Measurements from ENCODE around the gene DNAH1. TPM values are rescaled to one million over a fixed set of nuclear protein-coding genes. Genes with fewer than 3 reads are reported as not detected.

Gene DNAH1
- total and polyA plus RNA-seq, 2 donors (not counting 1 experiment from before 2014, with no cell fraction given), result 47.2 to 59.2 TPM

GRCh38 chr3:52305926-52306325 is 10.2 kb upstream of the DNAH1 start:
- ATAC-seq (ENCODE audit: low read depth) (no peak), DNase-seq (no peak)
- no peaks in the 10 kb centered on the region for H3K79me2 ChIP-seq (ENCODE audit: control insufficient read depth, insufficient read depth, low read length)
- intact Hi-C loops (cut with micrococcal nuclease), result no loop called here
- H3K4me2 ChIP-seq (replicated peaks; ENCODE audit: low read depth, low read length, poor library complexity, severe bottlenecking), result no peak overlapping the region
- TF ChIP-seq EZH2 (IDR thresholded peaks at IDR 0.05; ENCODE audit: borderline replicate concordance, insufficient read depth, low read depth, low read length, poor library complexity, severe bottlenecking), result no peak
- TF ChIP-seq CTCF (IDR thresholded peaks at IDR 0.05), result no peak
- Mint-ChIP-seq H3K4me3 (no peak overlapping the region), H3K27ac (peak overlapping the region; percentile 69), H3K9me3 (ENCODE audit: insufficient read depth) (no peaks in the 10 kb centered on the region), H3K4me1 (peaks cover 28% of the 10 kb centered on the region), H3K27me3 (no peaks in the 10 kb centered on the region)
- peaks cover 9 to 15% of the 10 kb centered on the region in 2 donors for H3K4me1 ChIP-seq (ENCODE audit: control insufficient read depth in 2 of 2, insufficient read depth in 2 of 2, low read length in 2 of 2)
- no peak overlapping the region for H3K4me3 ChIP-seq (ENCODE audit: control extremely low read depth in 1 of 5, extremely low read depth in 1 of 5, insufficient read depth in 1 of 5, low read depth in 2 of 5, low read length in 4 of 5)
- no peak overlapping the region for H3K9ac ChIP-seq (ENCODE audit: low read length)
- no peaks in the 10 kb centered on the region for H4K20me1 ChIP-seq (ENCODE audit: control insufficient read depth, insufficient read depth, low read length, poor library complexity, severe bottlenecking)
- no peak overlapping the region for H3K27ac ChIP-seq (ENCODE audit: low read length in 2 of 2)
- no peak overlapping the region for H2AFZ ChIP-seq (ENCODE audit: insufficient read depth, low read depth, low read length, poor library complexity, severe bottlenecking)
- POLR2A ChIA-PET, result no interaction called here
- H3K9me3 ChIP-seq (ENCODE audit: control extremely low read depth in 1 of 3, control insufficient read depth in 2 of 3, insufficient read depth in 1 of 3, low read length in 2 of 3), result no peaks in the 10 kb centered on the region
- no peaks in the 10 kb centered on the region for H3K27me3 ChIP-seq (replicated peaks in 1 of 4; ENCODE audit: control extremely low read depth in 1 of 4, control insufficient read depth in 3 of 4, insufficient read depth in 4 of 4, low read length in 3 of 4)
- CTCF ChIA-PET, result interaction anchor here (1.1 to 1.2 kb wide), 2 partner anchors 33 to 81 kb away, joined by 3 read pairs; partner anchors contain the start of gene TLR9
- peaks cover 7% of the 10 kb centered on the region in 2 experiments for H3K36me3 ChIP-seq (replicated peaks in 1 of 2; ENCODE audit: control extremely low read depth in 1 of 2, control insufficient read depth in 1 of 2, extremely low read depth in 1 of 2, insufficient read depth in 2 of 2, low read length in 1 of 2)
- WGBS (ENCODE audit: insufficient coverage), result 91% methylated on average over 4 of the region's 5 CpGs

DNA sequence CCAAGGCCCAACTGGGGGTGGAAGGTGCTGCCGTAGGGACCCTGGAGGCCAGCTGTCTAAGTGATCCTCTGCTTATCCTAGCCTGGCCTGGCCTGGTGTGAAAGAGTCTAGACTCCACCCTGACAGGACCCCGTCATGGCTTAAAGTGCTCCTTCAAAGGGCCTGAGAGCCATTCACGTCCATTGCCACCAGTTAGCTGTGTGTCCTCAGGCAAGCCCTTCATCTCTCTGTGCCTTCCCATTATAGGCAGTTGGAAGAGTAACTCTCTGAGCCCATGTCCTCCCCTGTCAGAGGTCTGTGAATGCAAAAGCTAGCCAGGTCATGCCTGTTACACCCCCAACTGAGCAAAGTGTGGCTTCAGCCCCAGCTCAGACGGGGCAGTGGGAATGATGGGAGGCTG is 9.1 kb upstream of the DNAH1 start:
- 100% methylated on average over 4 of the region's 4 CpGs for WGBS (ENCODE audit: insufficient coverage)
- Histone ChIP-seq H3K4me3 (ENCODE audit: control extremely low read depth in 1 of 5, extremely low read depth in 1 of 5, insufficient read depth in 1 of 5, low read depth in 2 of 5, low read length in 4 of 5) (no peak overlapping the region), H3K27me3 (replicated peaks in 1 of 4; ENCODE audit: control extremely low read depth in 1 of 4, control insufficient read depth in 3 of 4, insufficient read depth in 4 of 4, low read length in 3 of 4) (no peaks in the 10 kb centered on the region), H3K36me3 (replicated peaks in 1 of 2; ENCODE audit: control extremely low read depth in 1 of 2, control insufficient read depth in 1 of 2, extremely low read depth in 1 of 2, insufficient read depth in 2 of 2, low read length in 1 of 2) (peaks cover 7% of the 10 kb centered on the region in 2 experiments), H3K9ac (ENCODE audit: low read length) (no peak overlapping the region), H4K20me1 (ENCODE audit: control insufficient read depth, insufficient read depth, low read length, poor library complexity, severe bottlenecking) (no peaks in the 10 kb centered on the region), H3K9me3 (ENCODE audit: control extremely low read depth in 1 of 3, control insufficient read depth in 2 of 3, insufficient read depth in 1 of 3, low read length in 2 of 3) (no peaks in the 10 kb centered on the region), H3K27ac (ENCODE audit: low read length in 2 of 2) (no peak overlapping the region), H3K4me2 (replicated peaks; ENCODE audit: low read depth, low read length, poor library complexity, severe bottlenecking) (no peak overlapping the region), H2AFZ (ENCODE audit: insufficient read depth, low read depth, low read length, poor library complexity, severe bottlenecking) (no peak overlapping the region), H3K79me2 (ENCODE audit: control insufficient read depth, insufficient read depth, low read length) (no peaks in the 10 kb centered on the region), H3K4me1 (ENCODE audit: control insufficient read depth in 2 of 2, insufficient read depth in 2 of 2, low read length in 2 of 2) (peaks cover 15 to 25% of the 10 kb centered on the region in 2 donors)
- CTCF ChIA-PET, result interaction anchor here (0.6 to 1.7 kb wide), 4 partner anchors 10 to 33 kb away, joined by 3 to 13 read pairs (median 4); no protein-coding TSS in a partner anchor
- POLR2A ChIA-PET, result interaction anchor here (0.6 to 1.2 kb wide), 2 partner anchors 11 to 24 kb away, joined by 4 read pairs; no protein-coding TSS in a partner anchor
- Mint-ChIP-seq H3K27ac (no peak overlapping the region), H3K9me3 (ENCODE audit: insufficient read depth) (no peaks in the 10 kb centered on the region), H3K27me3 (no peaks in the 10 kb centered on the region), H3K4me3 (no peak overlapping the region), H3K4me1 (peaks cover 35% of the 10 kb centered on the region)
- no peak for ATAC-seq (ENCODE audit: low read depth)
- TF ChIP-seq EZH2 (IDR thresholded peaks at IDR 0.05; ENCODE audit: borderline replicate concordance, insufficient read depth, low read depth, low read length, poor library complexity, severe bottlenecking) (no peak), CTCF (IDR thresholded peaks at IDR 0.05) (no peak)
- intact Hi-C loops (cut with micrococcal nuclease), result no loop called here
- no peak for DNase-seq
